SKM-1 (cell line): Measurements from ENCODE around the gene PSPH.

ENCODE experiments used
- DNase-seq: peaks from one replicate; lab custom pipeline; 2025; ENCODE audit not compliant: unreplicated experiment; lab: John Stamatoyannopoulos, UW

Gene PSPH

GRCh38 chr7:56007167-56007652 lies 44.0 kb downstream of the PSPH start:
- no peak for DNase-seq

DNA sequence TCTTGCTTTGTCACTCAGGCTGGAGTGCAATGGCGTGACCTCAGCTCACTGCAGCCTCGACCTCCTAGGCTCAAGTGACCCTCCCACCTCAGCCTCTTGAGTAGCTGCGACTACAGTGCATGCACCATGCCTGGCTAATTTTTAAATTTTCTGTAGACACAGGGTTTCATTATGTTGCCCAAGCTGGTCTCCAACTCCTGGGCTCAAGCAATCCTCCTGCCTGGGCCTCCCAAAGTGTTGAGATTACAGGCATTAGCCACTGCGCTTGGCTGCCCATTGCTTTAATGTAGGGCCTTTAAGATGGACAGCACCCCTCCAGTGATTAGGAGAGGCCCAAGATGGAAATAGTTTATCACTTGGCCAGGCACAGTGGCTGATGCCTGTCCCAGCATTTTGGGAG lies 47.5 kb downstream of the PSPH start:
- DNase-seq: no peak

DNA sequence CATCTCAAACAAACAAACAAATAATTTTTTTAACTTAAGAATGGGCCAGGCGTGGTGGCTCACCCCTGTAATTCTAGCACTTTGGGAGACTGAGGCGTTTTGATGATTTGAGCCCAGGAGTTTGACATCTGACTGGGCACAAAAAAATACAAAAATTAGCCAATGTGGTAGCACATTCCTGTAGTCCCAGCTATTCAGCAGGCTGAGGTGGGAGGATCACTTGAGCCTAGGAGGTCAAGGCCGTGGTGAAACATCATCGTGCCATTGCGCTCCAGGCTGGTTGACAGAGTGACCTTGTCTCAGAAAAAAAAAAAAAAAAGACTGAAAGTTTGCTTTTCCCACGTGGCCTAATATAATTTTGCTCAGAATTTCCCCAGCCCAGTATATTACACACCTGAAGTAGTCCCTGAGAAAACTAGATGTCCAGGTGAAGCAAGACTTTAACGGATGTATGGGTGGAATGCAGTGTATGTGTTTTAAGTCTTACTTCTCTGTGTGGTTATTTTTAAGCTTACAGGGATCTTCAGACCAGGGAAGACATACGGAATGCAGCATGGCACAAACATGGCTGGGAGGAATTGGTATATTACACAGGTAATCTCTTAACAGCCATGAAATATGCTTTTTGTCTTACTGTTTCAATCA lies 54.3 kb downstream of the PSPH start:
- no peak for DNase-seq

DNA sequence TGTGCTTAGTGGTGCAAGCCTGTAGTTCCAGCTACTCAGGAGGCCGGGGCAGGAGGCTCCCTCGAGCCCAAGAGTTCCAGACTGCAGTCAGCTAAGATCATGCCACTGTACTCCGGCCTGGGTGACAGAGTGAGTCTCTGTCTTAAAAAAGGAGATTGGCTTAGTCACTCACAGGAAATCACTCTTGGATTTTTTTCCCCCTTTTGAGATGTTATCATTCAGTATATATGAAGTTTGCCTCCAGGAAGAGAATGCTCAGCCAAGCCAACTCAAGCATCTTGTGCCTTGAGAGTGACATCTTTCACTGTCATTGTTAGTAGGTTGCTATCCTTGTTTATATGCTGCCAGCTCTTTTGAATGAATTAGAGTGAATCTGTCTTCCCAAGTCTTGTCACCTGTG lies 58.9 kb downstream of the PSPH start:
- no peak for DNase-seq

GRCh38 chr7:55983537-55983936 lies 67.7 kb downstream of the PSPH start:
- DNase-seq: no peak

GRCh38 chr7:55980266-55980665 lies 71.0 kb downstream of the PSPH start:
- DNase-seq: no peak

DNA sequence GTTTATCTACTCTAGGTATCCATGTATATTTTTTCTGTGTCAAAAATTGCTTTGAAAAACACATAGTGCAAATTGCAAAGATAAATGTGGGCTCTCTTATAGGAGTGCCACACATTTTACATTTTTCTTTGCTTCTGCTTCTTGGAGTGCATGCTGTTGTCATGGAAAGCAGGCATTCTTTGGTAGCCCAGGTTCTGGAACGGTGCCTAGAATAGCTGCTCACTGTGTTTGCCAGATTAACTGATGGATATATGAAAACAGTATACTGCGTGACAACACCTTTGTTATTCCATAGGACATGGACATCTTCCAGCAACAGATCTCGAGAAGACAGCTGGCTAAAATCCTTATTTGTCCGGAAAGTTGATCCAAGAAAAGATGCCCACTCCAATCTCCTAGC lies 73.4 kb downstream of the PSPH start:
- no peak for DNase-seq

GRCh38 chr7:55975988-55976633 lies 75.1 kb downstream of the PSPH start:
- no peak for DNase-seq

GRCh38 chr7:55973747-55974250 lies 77.4 kb downstream of the PSPH start:
- DNase-seq: no peak

DNA sequence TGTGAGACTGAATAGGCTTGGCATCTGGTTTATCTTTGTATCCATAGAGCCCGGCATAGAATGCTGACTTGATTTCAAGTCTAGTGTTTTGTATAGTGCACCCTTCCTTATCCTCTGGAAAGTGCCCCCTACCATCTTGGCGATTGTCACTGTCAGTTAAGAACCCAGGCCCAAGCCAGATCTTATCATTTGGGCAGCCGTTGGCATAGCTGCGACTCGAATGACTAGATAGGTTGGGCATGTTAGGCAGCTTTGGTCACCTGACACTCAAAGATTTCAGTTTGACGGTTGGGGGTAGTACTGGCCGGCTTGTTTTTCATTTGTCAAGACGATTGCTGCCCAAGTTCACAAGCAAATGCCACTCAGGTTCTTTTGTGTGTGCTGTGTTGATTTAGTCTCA lies 80.3 kb downstream of the PSPH start:
- no peak for DNase-seq

GRCh38 chr7:55970561-55970960 lies 80.7 kb downstream of the PSPH start:
- DNase-seq: no peak

DNA sequence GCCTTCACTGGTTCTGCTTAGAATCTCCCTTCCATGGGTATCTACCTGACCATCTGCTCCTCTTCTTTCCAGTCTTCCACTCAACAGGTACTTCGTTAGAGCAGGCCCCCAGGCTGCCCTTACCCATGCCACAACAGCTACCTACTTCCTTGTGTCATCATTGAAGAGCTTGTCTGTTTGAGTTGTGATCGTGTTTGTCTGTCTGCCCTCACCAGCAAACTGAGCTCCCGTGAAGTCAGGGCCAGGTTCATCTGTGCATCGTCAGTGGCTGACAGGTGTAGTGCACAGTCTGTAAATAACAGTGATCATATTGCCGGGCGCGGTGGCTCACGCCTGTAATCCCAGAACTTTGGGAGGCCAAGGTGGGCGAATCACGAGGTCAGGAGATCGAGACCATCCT lies 81.9 kb downstream of the PSPH start:
- no peak for DNase-seq

DNA sequence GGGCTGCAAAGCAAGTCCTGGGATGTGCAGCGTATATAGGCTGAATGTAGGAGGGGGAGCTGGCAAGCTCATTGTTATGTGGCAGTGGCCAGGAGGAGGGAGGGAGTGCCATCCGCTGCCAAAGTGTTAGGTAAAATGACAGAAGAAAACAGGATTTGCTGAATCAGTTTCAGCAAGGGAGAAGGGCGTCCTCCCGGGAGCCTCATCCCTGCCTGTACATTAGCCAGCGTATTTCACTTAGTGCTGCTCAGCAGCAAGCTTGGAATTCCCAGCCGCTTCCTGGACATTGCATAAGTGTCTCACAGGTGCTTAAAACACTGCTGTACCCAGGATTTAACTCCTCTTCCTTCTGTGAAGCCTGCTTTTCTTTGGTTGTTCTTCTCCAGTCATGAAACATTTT lies 84.4 kb downstream of the PSPH start:
- DNase-seq: no peak

DNA sequence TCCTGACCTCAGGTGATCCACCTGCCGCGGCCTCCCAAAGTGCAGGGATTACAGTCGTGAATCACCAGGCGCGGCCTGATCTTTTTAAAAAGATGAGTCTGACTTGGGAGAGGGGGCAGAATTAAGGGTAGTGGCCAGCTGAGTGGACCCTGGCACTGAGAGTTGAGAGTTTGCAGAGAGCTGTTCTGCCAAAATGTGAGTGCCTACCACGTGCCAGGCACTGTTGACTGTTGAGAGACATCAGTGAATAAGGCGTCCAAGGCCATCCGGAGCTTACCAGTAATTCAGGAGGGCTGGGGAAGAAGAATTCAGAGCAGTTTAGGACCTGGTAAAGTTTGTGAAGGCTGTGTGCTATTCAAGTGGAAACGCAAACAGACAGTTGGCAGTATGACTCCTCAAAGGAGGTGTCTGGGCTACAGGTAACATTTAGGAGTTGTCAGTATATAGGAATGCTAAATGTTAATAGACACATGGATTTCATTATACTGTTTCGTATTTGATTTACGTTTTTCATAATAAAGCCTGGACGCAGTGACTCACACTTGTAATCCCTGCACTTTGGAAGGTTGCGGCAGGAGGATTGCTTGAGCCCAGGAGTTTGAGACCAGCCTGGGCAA lies 85.3 kb downstream of the PSPH start:
- DNase-seq: no peak

- no peak for DNase-seq
Observed at GRCh38 chr7:55965100-55965470, 86.2 kb downstream of the PSPH start.

- DNase-seq: peak; percentile 16
Observed at GRCh38 chr7:55964261-55965099, 86.8 kb downstream of the PSPH start, which contains the start of gene NIPSNAP2. TSS of gene NIPSNAP2 (plus strand) at chr7:55964585. CDS start at chr7:55964610, 25 bp downstream.

DNA sequence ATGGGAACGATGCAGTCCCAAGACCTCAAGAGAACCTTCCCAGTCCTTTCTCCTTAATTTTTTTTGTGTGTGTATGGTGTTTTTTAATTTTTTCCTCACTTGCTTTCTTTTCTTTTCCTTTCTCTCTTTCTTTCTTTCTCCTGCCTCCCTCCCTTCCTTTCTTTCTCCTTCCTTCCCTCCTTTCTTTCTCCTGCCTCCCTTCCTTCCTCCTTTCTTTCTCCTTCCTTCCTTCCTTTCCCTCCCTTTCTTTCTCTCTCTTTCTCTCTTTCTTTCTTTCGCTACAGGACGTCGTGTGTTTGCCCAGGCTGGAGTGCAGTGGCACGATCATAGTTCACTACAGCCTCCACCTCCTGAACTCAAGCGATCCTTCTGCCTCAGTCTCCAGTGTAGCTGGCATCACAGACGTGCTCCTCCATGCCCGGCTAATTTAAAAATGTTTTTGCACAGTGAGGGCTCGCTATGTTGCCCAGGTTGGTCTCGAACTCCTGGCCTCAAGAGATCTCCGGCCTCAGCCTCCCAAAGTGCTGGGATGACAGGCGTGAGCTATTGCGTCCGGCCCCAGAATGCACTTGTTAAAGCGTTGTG lies 87.6 kb downstream of the PSPH start:
- DNase-seq: no peak

- DNase-seq: no peak
Observed at GRCh38 chr7:55962014-55962413, 89.2 kb downstream of the PSPH start.
